Measurements from ENCODE around the gene NEK1. TPM values are rescaled to one million over a fixed set of nuclear protein-coding genes. Genes with fewer than 3 reads are reported as not detected.

NEK1 gene
- 10 to 100 TPM; 11.8 to 13.5 TPM for total RNA-seq
- total RNA-seq, result 39.3 to 43.3 reads per million in 2 donors

- H3K9me3 ChIP-seq (ENCODE audit: control insufficient read depth, low read length, poor library complexity, severe bottlenecking), result no peaks in the 10 kb centered on the region
- peak; percentile 87 for ATAC-seq
- Mint-ChIP-seq H3K27me3 (no peaks in the 10 kb centered on the region), H3K4me1 (peaks cover 17% of the 10 kb centered on the region), H3K36me3 (ENCODE audit: low read depth) (no peaks in the 10 kb centered on the region), H3K4me3 (peak within 1 kb of the TSS; percentile 98), H3K27ac (peak within 1 kb of the TSS; percentile 99)
- DNase-seq, result peak; percentile 74 to 86 (median 80)
These were observed at the start of gene NEK1 for GRCh38 chr4:169611991-169612870. Gene NEK1, minus strand, starts transcription at chr4:169612583. Its CDS starts 9,953 bp downstream, at chr4:169602630.

- peak overlapping the region; percentile 51 for H3K27ac Mint-ChIP-seq
- ATAC-seq (no peak), DNase-seq (no peak)
- peaks cover 21% of the 10 kb centered on the region for H3K4me1 Mint-ChIP-seq
- no peaks in the 10 kb centered on the region for H3K27me3 Mint-ChIP-seq
- no peaks in the 10 kb centered on the region for H3K9me3 ChIP-seq (ENCODE audit: control insufficient read depth, low read length, poor library complexity, severe bottlenecking)
- no peak overlapping the region for H3K4me3 Mint-ChIP-seq
- H3K36me3 Mint-ChIP-seq (ENCODE audit: low read depth), result no peaks in the 10 kb centered on the region
These were observed 49.4 kb upstream of the NEK1 start for GRCh38 chr4:169661761-169662160.

GRCh38 chr4:169660929-169661328 lies 48.5 kb upstream of the NEK1 start:
- Mint-ChIP-seq H3K4me1 (peaks cover 25% of the 10 kb centered on the region), H3K4me3 (no peak overlapping the region), H3K27ac (no peak overlapping the region), H3K27me3 (no peaks in the 10 kb centered on the region), H3K36me3 (ENCODE audit: low read depth) (peaks cover 3% of the 10 kb centered on the region)
- H3K9me3 ChIP-seq (ENCODE audit: control insufficient read depth, low read length, poor library complexity, severe bottlenecking), result no peaks in the 10 kb centered on the region
- ATAC-seq, result no peak
- no peak for DNase-seq

- DNase-seq, result peak; percentile 17 to 50 (median 41)
- peak; percentile 99 for ATAC-seq
- Mint-ChIP-seq H3K36me3 (ENCODE audit: low read depth) (peaks cover 3% of the 10 kb centered on the region), H3K4me1 (peaks cover 19% of the 10 kb centered on the region), H3K27me3 (no peaks in the 10 kb centered on the region), H3K27ac (peak overlapping the region; percentile 89), H3K4me3 (peak overlapping the region; percentile 67)
- no peaks in the 10 kb centered on the region for H3K9me3 ChIP-seq (ENCODE audit: control insufficient read depth, low read length, poor library complexity, severe bottlenecking)
These were observed 47.6 kb upstream of the NEK1 start for GRCh38 chr4:169659716-169660670.

GRCh38 chr4:169658975-169659715 lies 46.8 kb upstream of the NEK1 start:
- Mint-ChIP-seq H3K27ac (peak overlapping the region; percentile 89), H3K36me3 (ENCODE audit: low read depth) (peaks cover 4% of the 10 kb centered on the region), H3K4me1 (peaks cover 19% of the 10 kb centered on the region), H3K4me3 (no peak overlapping the region), H3K27me3 (no peaks in the 10 kb centered on the region)
- ATAC-seq (no peak), DNase-seq (no peak)
- no peaks in the 10 kb centered on the region for H3K9me3 ChIP-seq (ENCODE audit: control insufficient read depth, low read length, poor library complexity, severe bottlenecking)

- no peak for DNase-seq
- Mint-ChIP-seq H3K36me3 (ENCODE audit: low read depth) (peaks cover 6% of the 10 kb centered on the region), H3K4me3 (no peak overlapping the region), H3K4me1 (peaks cover 20% of the 10 kb centered on the region), H3K27me3 (no peaks in the 10 kb centered on the region), H3K27ac (peak overlapping the region; percentile 41)
- no peak for ATAC-seq
- no peaks in the 10 kb centered on the region for H3K9me3 ChIP-seq (ENCODE audit: control insufficient read depth, low read length, poor library complexity, severe bottlenecking)
These were observed 45.8 kb upstream of the NEK1 start for GRCh38 chr4:169658196-169658595.

GRCh38 chr4:169657470-169658107 lies 45.2 kb upstream of the NEK1 start:
- no peak for ATAC-seq
- Mint-ChIP-seq H3K4me1 (peaks cover 22% of the 10 kb centered on the region), H3K36me3 (ENCODE audit: low read depth) (peaks cover 6% of the 10 kb centered on the region)

GRCh38 chr4:169655401-169655800 lies 43.0 kb upstream of the NEK1 start:
- Mint-ChIP-seq H3K27ac (no peak overlapping the region), H3K4me3 (no peak overlapping the region), H3K4me1 (peaks cover 26% of the 10 kb centered on the region), H3K27me3 (no peaks in the 10 kb centered on the region), H3K36me3 (ENCODE audit: low read depth) (peaks cover 9% of the 10 kb centered on the region)
- DNase-seq (no peak), ATAC-seq (no peak)
- H3K9me3 ChIP-seq (ENCODE audit: control insufficient read depth, low read length, poor library complexity, severe bottlenecking), result no peaks in the 10 kb centered on the region

More at GRCh38 chr4:169657470-169658107, 45.2 kb upstream of the NEK1 start:
- H3K4me3 Mint-ChIP-seq, result no peak overlapping the region
- H3K9me3 ChIP-seq (ENCODE audit: control insufficient read depth, low read length, poor library complexity, severe bottlenecking), result no peaks in the 10 kb centered on the region
- peak overlapping the region; percentile 41 for H3K27ac Mint-ChIP-seq
- H3K27me3 Mint-ChIP-seq, result no peaks in the 10 kb centered on the region
- DNase-seq, result no peak

GRCh38 chr4:169652535-169652934 lies 40.2 kb upstream of the NEK1 start:
- peaks cover 11% of the 10 kb centered on the region for H3K36me3 Mint-ChIP-seq (ENCODE audit: low read depth)
- DNase-seq, result no peak
- no peaks in the 10 kb centered on the region for H3K9me3 ChIP-seq (ENCODE audit: control insufficient read depth, low read length, poor library complexity, severe bottlenecking)
- H3K4me1 Mint-ChIP-seq, result peaks cover 27% of the 10 kb centered on the region
- no peak overlapping the region for H3K4me3 Mint-ChIP-seq
- H3K27me3 Mint-ChIP-seq, result no peaks in the 10 kb centered on the region
- H3K27ac Mint-ChIP-seq, result no peak overlapping the region
- no peak for ATAC-seq

GRCh38 chr4:169650227-169650936 lies 38.0 kb upstream of the NEK1 start:
- Mint-ChIP-seq H3K27me3 (no peaks in the 10 kb centered on the region), H3K27ac (peak overlapping the region; percentile 39), H3K36me3 (ENCODE audit: low read depth) (peaks cover 9% of the 10 kb centered on the region), H3K4me1 (peaks cover 23% of the 10 kb centered on the region), H3K4me3 (no peak overlapping the region)
- DNase-seq, result no peak
- no peak for ATAC-seq
- no peaks in the 10 kb centered on the region for H3K9me3 ChIP-seq (ENCODE audit: control insufficient read depth, low read length, poor library complexity, severe bottlenecking)

- DNase-seq (no peak), ATAC-seq (no peak)
- Mint-ChIP-seq H3K27ac (peak overlapping the region; percentile 9), H3K4me1 (peaks cover 23% of the 10 kb centered on the region), H3K36me3 (ENCODE audit: low read depth) (peaks cover 9% of the 10 kb centered on the region), H3K4me3 (no peak overlapping the region), H3K27me3 (no peaks in the 10 kb centered on the region)
- H3K9me3 ChIP-seq (ENCODE audit: control insufficient read depth, low read length, poor library complexity, severe bottlenecking), result no peaks in the 10 kb centered on the region
These were observed 37.3 kb upstream of the NEK1 start for GRCh38 chr4:169649545-169650226.

Data from T-helper 17 cell (primary cell).